ENCODE measurements around the gene NCAN.

NCAN gene

DNA sequence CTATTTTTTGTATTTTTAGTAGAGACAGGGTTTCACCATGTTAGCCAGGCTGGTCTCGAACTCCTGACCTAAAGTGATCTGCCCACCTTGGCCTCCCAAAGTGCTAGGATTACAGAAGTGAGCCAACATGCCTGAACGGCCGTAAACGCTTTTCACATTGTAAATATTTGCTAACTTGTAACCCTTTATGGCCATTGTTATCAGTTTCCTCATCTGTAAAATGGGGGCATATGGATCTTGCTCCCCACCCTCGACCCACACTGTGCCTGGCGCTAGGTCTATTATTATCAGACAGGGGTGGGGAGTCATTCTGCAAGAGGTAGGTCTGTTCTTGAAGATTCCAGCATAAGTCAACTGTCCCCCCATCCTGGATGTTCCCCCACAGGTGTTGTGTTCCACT lies 11.9 kb downstream of the NCAN start:
- Histone ChIP-seq H3K27me3 (replicated peaks; ENCODE audit: control insufficient read depth, insufficient read depth, low read length, poor library complexity, severe bottlenecking) (peaks cover 5% of the 10 kb centered on the region), H3K36me3 (ENCODE audit: control insufficient read depth, insufficient read depth, low read length) (no peaks in the 10 kb centered on the region)

DNA sequence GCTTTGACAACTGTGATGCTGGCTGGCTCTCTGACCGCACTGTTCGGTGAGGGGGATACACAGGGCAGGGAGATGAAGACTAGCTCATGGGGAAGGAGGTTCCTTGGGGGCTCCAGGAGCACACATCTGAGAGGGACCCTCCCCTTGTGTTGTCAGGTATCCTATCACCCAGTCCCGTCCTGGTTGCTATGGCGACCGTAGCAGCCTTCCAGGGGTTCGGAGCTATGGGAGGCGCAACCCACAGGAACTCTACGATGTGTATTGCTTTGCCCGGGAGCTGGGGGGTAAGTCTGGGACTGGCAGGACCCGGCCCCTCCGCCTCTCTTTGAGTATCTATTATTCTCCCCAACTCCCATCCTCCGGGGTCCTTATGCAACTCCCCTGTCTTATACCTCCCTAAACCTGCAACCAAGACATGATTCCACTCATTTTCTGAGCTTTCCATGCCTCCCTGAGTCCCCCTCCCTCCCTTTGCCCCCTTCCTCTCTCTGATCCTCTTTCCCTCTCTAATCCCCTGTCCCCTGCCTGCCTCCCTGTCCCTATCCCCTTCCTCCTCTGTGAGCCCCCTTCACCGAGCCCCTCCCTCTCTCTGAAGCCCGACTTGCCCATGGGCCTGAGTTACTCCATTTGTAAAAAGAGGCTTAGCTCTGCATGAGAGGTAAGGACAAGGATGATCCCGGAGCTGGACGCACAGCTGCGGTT lies 12.5 kb downstream of the NCAN start:
- Histone ChIP-seq H3K27me3 (replicated peaks; ENCODE audit: control insufficient read depth, insufficient read depth, low read length, poor library complexity, severe bottlenecking) (peaks cover 5% of the 10 kb centered on the region), H3K4me3 (ENCODE audit: insufficient read depth, low read depth, low read length, poor library complexity, severe bottlenecking) (peak overlapping the region; percentile 51), H3K4me1 (ENCODE audit: control insufficient read depth, insufficient read depth, low read length, poor library complexity, severe bottlenecking) (peaks cover 9% of the 10 kb centered on the region), H3K9me3 (ENCODE audit: control insufficient read depth, low read length) (no peaks in the 10 kb centered on the region), H3K36me3 (ENCODE audit: control insufficient read depth, insufficient read depth, low read length) (no peaks in the 10 kb centered on the region), H3K27ac (ENCODE audit: insufficient read depth, low read length, poor library complexity, severe bottlenecking) (no peak overlapping the region)
- no peak for DNase-seq

More for the DNA sequence above, 11.9 kb downstream of the NCAN start:
- DNase-seq: no peak
- H3K4me1 ChIP-seq (ENCODE audit: control insufficient read depth, insufficient read depth, low read length, poor library complexity, severe bottlenecking): peaks cover 9% of the 10 kb centered on the region
- no peak overlapping the region for H3K27ac ChIP-seq (ENCODE audit: insufficient read depth, low read length, poor library complexity, severe bottlenecking)
- H3K4me3 ChIP-seq (ENCODE audit: insufficient read depth, low read depth, low read length, poor library complexity, severe bottlenecking): no peak overlapping the region
- no peaks in the 10 kb centered on the region for H3K9me3 ChIP-seq (ENCODE audit: control insufficient read depth, low read length)

DNA sequence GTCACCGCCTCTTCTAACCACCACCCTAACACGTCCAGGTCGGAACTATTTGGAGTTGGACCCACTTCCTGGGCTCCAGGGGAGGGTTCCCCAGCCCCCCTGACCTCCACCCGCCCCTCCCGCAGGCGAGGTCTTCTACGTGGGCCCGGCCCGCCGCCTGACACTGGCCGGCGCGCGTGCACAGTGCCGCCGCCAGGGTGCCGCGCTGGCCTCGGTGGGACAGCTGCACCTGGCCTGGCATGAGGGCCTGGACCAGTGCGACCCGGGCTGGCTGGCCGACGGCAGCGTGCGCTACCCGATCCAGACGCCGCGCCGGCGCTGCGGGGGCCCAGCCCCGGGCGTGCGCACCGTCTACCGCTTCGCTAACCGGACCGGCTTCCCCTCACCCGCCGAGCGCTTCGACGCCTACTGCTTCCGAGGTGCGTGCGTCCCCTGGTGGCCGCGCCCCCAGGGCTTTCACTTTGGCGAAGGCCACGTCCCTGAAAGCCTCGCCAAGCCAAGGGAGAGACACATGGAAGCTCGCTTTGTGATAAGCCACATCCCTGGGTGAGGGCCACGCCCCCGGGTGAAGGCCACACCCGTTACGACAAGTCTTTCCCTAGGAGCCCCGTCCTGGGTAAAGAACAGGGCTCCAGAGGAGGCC lies 13.2 kb downstream of the NCAN start:
- Histone ChIP-seq H3K36me3 (ENCODE audit: control insufficient read depth, insufficient read depth, low read length) (no peaks in the 10 kb centered on the region), H3K9me3 (ENCODE audit: control insufficient read depth, low read length) (no peaks in the 10 kb centered on the region), H3K27me3 (replicated peaks; ENCODE audit: control insufficient read depth, insufficient read depth, low read length, poor library complexity, severe bottlenecking) (peaks cover 5% of the 10 kb centered on the region), H3K4me3 (ENCODE audit: insufficient read depth, low read depth, low read length, poor library complexity, severe bottlenecking) (peak overlapping the region; percentile 51), H3K4me1 (ENCODE audit: control insufficient read depth, insufficient read depth, low read length, poor library complexity, severe bottlenecking) (peaks cover 9% of the 10 kb centered on the region), H3K27ac (ENCODE audit: insufficient read depth, low read length, poor library complexity, severe bottlenecking) (no peak overlapping the region)
- DNase-seq: peak; percentile 53 to 57 (median 54)

DNA sequence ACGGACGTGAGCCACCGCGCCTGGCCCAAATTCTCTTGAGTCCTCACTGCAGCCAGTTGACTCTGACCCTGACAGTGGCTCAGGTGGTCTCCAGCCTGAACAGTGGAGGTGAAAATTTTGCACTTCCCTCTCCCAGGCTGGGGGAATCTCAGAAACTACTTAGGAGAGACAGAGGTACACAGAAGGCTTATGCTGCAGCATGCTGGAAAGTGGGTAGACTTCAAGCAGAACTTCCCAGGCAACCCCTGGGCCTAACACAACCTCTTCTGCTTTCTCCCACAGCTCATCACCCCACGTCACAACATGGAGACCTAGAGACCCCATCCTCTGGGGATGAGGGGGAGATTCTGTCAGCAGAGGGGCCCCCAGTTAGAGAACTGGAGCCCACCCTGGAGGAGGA lies 14.4 kb downstream of the NCAN start:
- H3K36me3 ChIP-seq (ENCODE audit: control insufficient read depth, insufficient read depth, low read length): no peaks in the 10 kb centered on the region
- H3K9me3 ChIP-seq (ENCODE audit: control insufficient read depth, low read length): no peaks in the 10 kb centered on the region
- H3K4me1 ChIP-seq (ENCODE audit: control insufficient read depth, insufficient read depth, low read length, poor library complexity, severe bottlenecking): peaks cover 9% of the 10 kb centered on the region
- H3K4me3 ChIP-seq (ENCODE audit: insufficient read depth, low read depth, low read length, poor library complexity, severe bottlenecking): no peak overlapping the region
- H3K27me3 ChIP-seq (replicated peaks; ENCODE audit: control insufficient read depth, insufficient read depth, low read length, poor library complexity, severe bottlenecking): peaks cover 5% of the 10 kb centered on the region
- DNase-seq: no peak
- H3K27ac ChIP-seq (ENCODE audit: insufficient read depth, low read length, poor library complexity, severe bottlenecking): no peak overlapping the region

DNA sequence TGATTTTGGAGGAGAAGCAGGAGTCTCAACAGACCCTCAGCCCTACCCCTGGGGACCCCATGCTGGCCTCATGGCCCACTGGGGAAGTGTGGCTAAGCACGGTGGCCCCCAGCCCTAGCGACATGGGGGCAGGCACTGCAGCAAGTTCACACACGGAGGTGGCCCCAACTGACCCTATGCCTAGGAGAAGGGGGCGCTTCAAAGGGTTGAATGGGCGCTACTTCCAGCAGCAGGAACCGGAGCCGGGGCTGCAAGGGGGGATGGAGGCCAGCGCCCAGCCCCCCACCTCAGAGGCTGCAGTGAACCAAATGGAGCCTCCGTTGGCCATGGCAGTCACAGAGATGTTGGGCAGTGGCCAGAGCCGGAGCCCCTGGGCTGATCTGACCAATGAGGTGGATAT lies 14.9 kb downstream of the NCAN start:
- Histone ChIP-seq H3K9me3 (ENCODE audit: control insufficient read depth, low read length) (no peaks in the 10 kb centered on the region), H3K4me3 (ENCODE audit: insufficient read depth, low read depth, low read length, poor library complexity, severe bottlenecking) (no peak overlapping the region), H3K27me3 (replicated peaks; ENCODE audit: control insufficient read depth, insufficient read depth, low read length, poor library complexity, severe bottlenecking) (peaks cover 5% of the 10 kb centered on the region), H3K36me3 (ENCODE audit: control insufficient read depth, insufficient read depth, low read length) (no peaks in the 10 kb centered on the region), H3K4me1 (ENCODE audit: control insufficient read depth, insufficient read depth, low read length, poor library complexity, severe bottlenecking) (peaks cover 9% of the 10 kb centered on the region), H3K27ac (ENCODE audit: insufficient read depth, low read length, poor library complexity, severe bottlenecking) (no peak overlapping the region)
- DNase-seq: no peak

DNA sequence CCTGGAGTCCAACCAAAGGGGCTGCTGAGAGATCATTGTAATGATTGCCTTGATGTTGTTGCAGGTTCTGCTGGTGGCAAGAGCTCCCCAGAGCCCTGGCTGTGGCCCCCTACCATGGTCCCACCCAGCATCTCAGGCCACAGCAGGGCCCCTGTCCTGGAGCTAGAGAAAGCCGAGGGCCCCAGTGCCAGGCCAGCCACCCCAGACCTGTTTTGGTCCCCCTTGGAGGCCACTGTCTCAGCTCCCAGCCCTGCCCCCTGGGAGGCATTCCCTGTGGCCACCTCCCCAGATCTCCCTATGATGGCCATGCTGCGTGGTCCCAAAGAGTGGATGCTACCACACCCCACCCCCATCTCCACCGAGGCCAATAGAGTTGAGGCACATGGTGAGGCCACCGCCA lies 15.5 kb downstream of the NCAN start:
- no peaks in the 10 kb centered on the region for H3K36me3 ChIP-seq (ENCODE audit: control insufficient read depth, insufficient read depth, low read length)
- peaks cover 5% of the 10 kb centered on the region for H3K27me3 ChIP-seq (replicated peaks; ENCODE audit: control insufficient read depth, insufficient read depth, low read length, poor library complexity, severe bottlenecking)
- no peak overlapping the region for H3K4me3 ChIP-seq (ENCODE audit: insufficient read depth, low read depth, low read length, poor library complexity, severe bottlenecking)
- H3K27ac ChIP-seq (ENCODE audit: insufficient read depth, low read length, poor library complexity, severe bottlenecking): no peak overlapping the region
- no peaks in the 10 kb centered on the region for H3K9me3 ChIP-seq (ENCODE audit: control insufficient read depth, low read length)
- H3K4me1 ChIP-seq (ENCODE audit: control insufficient read depth, insufficient read depth, low read length, poor library complexity, severe bottlenecking): peaks cover 9% of the 10 kb centered on the region
- no peak for DNase-seq

DNA sequence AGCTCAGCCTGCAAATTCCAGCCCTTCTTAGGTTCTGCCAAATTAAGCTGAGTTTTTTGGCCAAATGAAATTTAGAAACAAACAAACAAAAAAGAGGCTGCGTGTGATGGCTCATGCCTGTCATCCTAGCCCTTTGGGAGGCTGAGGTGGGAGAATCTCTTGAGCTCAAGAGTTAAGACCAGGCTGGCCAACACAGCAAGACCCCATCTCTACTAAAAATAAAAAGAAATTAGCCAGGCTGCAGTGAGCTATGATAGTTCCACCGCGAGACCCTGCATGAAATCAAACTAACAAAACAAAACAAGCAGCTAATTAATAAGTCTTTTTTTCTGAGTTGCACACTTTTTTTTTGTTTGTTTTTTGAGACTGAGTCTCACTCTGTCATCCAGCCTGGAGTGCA lies 17.9 kb downstream of the NCAN start:
- H3K27ac ChIP-seq (ENCODE audit: insufficient read depth, low read length, poor library complexity, severe bottlenecking): no peak overlapping the region
- H3K36me3 ChIP-seq (ENCODE audit: control insufficient read depth, insufficient read depth, low read length): no peaks in the 10 kb centered on the region
- H3K27me3 ChIP-seq (replicated peaks; ENCODE audit: control insufficient read depth, insufficient read depth, low read length, poor library complexity, severe bottlenecking): peaks cover 2% of the 10 kb centered on the region
- H3K4me1 ChIP-seq (ENCODE audit: control insufficient read depth, insufficient read depth, low read length, poor library complexity, severe bottlenecking): peaks cover 6% of the 10 kb centered on the region
- H3K9me3 ChIP-seq (ENCODE audit: control insufficient read depth, low read length): peaks cover 5% of the 10 kb centered on the region
- no peak overlapping the region for H3K4me3 ChIP-seq (ENCODE audit: insufficient read depth, low read depth, low read length, poor library complexity, severe bottlenecking)
- DNase-seq: no peak

DNA sequence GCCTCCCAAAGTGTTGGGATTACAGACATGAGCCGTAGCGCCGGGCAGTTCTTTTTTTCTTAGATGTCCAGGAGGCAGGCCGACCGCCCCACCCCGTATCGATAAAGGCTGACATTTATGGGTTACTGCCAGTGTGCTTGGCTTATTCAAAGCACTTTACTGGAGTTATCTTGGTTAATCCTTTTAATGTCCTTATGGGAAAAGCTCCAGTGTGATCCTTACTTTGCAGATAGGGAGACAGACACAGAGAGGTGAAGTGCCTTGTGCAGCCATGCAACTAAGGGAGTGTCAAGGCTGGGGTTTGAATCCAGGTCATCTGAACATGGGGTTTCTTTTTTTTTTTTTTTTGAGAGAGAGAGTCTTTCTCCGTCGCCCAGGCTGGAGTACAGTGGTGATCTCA lies 19.2 kb downstream of the NCAN start:
- Histone ChIP-seq H3K27me3 (replicated peaks; ENCODE audit: control insufficient read depth, insufficient read depth, low read length, poor library complexity, severe bottlenecking) (no peaks in the 10 kb centered on the region), H3K4me1 (ENCODE audit: control insufficient read depth, insufficient read depth, low read length, poor library complexity, severe bottlenecking) (no peaks in the 10 kb centered on the region), H3K9me3 (ENCODE audit: control insufficient read depth, low read length) (peaks cover 9% of the 10 kb centered on the region), H3K27ac (ENCODE audit: insufficient read depth, low read length, poor library complexity, severe bottlenecking) (no peak overlapping the region), H3K4me3 (ENCODE audit: insufficient read depth, low read depth, low read length, poor library complexity, severe bottlenecking) (no peak overlapping the region), H3K36me3 (ENCODE audit: control insufficient read depth, insufficient read depth, low read length) (no peaks in the 10 kb centered on the region)
- DNase-seq: no peak

DNA sequence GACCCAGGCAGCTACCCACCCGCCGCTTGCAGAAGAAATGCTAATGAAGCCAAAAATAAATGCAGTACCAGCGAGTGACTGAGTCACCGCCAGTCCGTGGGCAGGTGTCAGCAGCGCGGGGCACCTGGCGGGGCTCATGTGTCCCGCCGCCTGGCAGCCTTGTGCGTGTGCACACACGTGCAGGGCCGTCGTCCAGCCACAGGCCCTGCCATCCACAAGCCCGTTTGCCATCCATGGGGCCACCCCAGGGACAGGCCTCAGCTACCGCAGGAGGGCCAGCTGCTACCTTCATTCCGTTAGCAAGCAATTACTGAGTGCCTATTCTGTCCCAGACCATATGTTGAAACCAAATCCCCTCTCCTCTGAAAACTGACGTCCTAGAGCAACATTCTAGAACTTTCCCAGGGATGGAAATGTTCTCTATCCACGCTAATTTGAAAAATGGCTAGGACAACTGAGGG lies 20.5 kb downstream of the NCAN start:
- DNase-seq: no peak
- Histone ChIP-seq H3K4me3 (ENCODE audit: insufficient read depth, low read depth, low read length, poor library complexity, severe bottlenecking) (no peak overlapping the region), H3K27me3 (replicated peaks; ENCODE audit: control insufficient read depth, insufficient read depth, low read length, poor library complexity, severe bottlenecking) (no peaks in the 10 kb centered on the region), H3K27ac (ENCODE audit: insufficient read depth, low read length, poor library complexity, severe bottlenecking) (no peak overlapping the region), H3K36me3 (ENCODE audit: control insufficient read depth, insufficient read depth, low read length) (no peaks in the 10 kb centered on the region), H3K4me1 (ENCODE audit: control insufficient read depth, insufficient read depth, low read length, poor library complexity, severe bottlenecking) (no peaks in the 10 kb centered on the region), H3K9me3 (ENCODE audit: control insufficient read depth, low read length) (peaks cover 9% of the 10 kb centered on the region)

DNA sequence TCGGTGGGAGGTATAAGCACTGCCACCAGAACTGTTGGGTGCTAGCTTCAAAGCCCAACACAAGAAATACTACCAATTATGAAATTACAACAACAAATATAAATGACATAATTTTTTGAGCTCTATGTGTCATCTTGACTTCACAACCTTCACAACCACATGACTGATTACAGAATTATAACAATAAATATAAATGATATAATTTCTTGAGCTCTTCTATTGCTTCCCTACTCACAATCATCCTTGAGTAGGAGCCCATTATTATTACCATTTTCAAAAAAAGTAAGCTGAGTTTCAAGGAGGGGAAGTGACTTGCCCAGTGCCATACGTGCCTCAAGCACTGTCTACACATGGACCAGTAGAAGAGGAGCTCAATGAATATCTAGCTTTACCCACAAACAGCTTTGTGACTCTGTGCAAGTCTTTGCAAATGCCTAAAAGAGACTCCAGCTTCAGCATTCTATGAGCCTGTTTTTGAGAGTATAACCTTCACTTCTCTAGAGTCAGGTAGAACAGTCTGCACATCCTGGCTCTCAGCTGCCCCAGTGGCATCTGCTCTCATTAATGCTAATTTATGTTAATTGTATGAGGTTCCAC lies 22.6 kb downstream of the NCAN start:
- no peaks in the 10 kb centered on the region for H3K4me1 ChIP-seq (ENCODE audit: control insufficient read depth, insufficient read depth, low read length, poor library complexity, severe bottlenecking)
- no peak overlapping the region for H3K4me3 ChIP-seq (ENCODE audit: insufficient read depth, low read depth, low read length, poor library complexity, severe bottlenecking)
- H3K9me3 ChIP-seq (ENCODE audit: control insufficient read depth, low read length): peaks cover 9% of the 10 kb centered on the region
- H3K36me3 ChIP-seq (ENCODE audit: control insufficient read depth, insufficient read depth, low read length): no peaks in the 10 kb centered on the region
- H3K27ac ChIP-seq (ENCODE audit: insufficient read depth, low read length, poor library complexity, severe bottlenecking): no peak overlapping the region
- DNase-seq: no peak
- H3K27me3 ChIP-seq (replicated peaks; ENCODE audit: control insufficient read depth, insufficient read depth, low read length, poor library complexity, severe bottlenecking): no peaks in the 10 kb centered on the region
